DOHH2 (cell line): ENCODE results near the gene INHBB.

ENCODE experiments used
- EZH2phosphoT487 ChIP-seq: fragments of 200-600 bp; sonication (generic); IDR thresholded peaks from 2 replicates; pipeline ENCODE4 v1.6.1; 2017; ENCODE audit warnings: borderline replicate concordance, mild to moderate bottlenecking, antibody characterized with exemption, low read length, moderate library complexity, mixed read lengths
- TF ChIP-seq, protein P1 (sequence below): fragments of 200-600 bp; sonication (generic); IDR thresholded peaks from one replicate; pipeline ENCODE4 v1.5.1; 2014; ENCODE audit warnings: antibody characterized with exemption, mild to moderate bottlenecking, low read depth, low read length; ENCODE audit not compliant: poor library complexity, severe bottlenecking

DNA sequence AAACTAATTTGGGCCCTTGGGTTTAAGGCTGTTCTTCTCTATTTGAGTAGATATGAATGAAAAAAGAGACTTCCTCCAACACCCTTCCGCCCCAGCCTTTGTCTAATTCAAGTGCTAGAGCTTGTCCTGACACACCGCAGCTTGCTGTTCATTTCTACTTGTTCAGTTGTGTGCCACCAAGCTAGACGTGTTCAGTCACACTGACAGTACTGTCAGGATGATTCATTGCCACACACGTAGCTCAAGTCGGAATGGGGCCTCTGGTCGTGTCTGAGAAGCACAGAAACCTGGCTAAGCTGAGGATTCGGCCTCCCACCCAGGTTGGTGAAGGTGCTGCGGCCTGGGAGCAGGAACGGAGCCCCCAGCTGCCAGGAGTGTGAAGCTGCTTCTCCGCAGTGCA lies 45.6 kb upstream of the INHBB start:
- TF ChIP-seq, protein P1, sequence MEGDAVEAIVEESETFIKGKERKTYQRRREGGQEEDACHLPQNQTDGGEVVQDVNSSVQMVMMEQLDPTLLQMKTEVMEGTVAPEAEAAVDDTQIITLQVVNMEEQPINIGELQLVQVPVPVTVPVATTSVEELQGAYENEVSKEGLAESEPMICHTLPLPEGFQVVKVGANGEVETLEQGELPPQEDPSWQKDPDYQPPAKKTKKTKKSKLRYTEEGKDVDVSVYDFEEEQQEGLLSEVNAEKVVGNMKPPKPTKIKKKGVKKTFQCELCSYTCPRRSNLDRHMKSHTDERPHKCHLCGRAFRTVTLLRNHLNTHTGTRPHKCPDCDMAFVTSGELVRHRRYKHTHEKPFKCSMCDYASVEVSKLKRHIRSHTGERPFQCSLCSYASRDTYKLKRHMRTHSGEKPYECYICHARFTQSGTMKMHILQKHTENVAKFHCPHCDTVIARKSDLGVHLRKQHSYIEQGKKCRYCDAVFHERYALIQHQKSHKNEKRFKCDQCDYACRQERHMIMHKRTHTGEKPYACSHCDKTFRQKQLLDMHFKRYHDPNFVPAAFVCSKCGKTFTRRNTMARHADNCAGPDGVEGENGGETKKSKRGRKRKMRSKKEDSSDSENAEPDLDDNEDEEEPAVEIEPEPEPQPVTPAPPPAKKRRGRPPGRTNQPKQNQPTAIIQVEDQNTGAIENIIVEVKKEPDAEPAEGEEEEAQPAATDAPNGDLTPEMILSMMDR = no peak
- no peak for TF ChIP-seq EZH2phosphoT487
